Amniotic epithelial cell (primary cell): ENCODE results near the gene ARHGEF39.
"Not testable (repeated sequence)": the region's sequence is repeated elsewhere in the genome, so short reads cannot be mapped to it uniquely, and the experiment has no call there.

ENCODE experiments used
- DNase-seq: peaks from one replicate; pipeline ENCODE4 v3.0.0-alpha.2; 2010; ENCODE audit warnings: low read depth

The ARHGEF39 gene

DNA sequence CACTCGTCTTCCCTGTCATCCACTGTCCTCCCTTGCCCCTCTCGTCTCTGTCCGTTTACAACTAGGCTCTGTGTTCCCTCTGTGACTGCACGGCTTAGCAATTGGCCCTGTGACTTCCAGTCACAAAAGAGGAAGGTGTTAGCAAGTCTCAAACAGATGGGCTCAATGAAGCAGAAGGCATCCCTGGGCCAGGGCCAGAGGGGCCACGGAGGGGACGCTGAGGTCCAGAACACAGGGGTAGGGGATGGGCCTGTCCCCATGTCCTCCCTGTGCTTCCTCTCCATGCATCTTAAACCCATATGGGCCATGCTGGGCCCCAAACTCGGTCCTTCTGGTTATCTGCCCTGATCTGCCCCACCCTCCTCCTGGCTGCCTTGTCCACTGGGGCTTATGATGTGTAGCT is 46.7 kb downstream of the ARHGEF39 start, which contains the start of gene CD72:
CD72 (minus strand) TSS at position 89 of the 403 bp plus-strand sequence. CDS start 110 bp downstream, outside the sequence.
- DNase-seq = no peak

DNA sequence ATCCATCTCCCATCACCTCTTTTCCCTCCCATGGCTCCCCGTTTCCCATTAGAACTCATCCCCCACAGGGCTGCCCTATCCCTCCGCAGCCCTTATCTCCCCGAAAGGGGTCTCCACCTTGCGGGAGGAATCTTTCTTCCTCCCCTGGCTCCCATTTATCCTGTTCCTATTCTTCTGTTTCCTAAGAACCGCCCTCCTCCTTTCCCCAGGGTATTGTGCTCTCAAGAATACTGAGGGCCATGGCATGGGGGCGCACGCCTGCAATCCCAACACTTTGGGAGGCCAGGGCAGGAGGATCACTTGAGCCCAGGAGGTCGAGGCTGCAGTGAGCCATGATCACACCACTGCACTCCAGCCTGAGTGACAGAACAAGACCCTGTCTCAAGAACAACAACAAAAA is 47.4 kb downstream of the ARHGEF39 start:
- DNase-seq = no peak

DNA sequence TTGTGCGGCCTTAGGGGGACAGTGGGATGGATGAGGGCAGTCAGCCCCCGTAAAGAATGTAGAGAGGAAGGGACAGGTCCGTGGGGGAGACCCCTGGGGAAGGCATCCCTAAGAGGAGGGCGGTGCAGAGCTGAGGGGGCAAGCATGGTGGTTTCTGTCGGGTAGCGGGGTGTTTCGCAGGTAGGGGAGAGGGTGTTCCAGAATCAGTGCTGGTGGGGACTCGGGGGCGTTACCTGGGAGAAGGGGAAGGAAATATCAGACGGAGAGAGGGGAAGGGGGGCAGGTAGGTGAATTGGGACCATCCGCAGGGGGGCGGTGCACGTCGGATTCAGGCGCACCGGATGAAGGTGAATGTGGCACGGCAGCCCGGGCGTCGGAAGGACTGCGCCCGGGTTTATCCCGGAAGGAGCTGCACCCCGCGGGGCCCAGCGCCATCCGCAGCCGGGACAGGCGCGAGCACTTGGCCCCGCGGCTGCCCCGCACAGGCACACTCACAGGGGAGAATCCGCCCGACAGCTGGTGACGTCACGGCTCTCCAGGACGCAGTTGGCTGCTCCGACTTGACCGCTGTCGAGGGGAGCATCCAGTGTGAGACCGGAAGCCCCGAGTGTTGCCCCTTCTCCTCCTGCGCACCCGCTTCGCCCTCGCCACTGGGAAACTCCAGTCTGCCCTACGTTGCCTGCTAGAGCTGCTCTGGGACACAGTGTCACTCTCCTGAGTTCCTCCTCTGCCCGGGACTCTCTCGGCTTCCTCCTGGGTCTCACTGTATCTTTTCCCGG is 48.1 kb downstream of the ARHGEF39 start:
- peak; percentile 62 for DNase-seq

DNA sequence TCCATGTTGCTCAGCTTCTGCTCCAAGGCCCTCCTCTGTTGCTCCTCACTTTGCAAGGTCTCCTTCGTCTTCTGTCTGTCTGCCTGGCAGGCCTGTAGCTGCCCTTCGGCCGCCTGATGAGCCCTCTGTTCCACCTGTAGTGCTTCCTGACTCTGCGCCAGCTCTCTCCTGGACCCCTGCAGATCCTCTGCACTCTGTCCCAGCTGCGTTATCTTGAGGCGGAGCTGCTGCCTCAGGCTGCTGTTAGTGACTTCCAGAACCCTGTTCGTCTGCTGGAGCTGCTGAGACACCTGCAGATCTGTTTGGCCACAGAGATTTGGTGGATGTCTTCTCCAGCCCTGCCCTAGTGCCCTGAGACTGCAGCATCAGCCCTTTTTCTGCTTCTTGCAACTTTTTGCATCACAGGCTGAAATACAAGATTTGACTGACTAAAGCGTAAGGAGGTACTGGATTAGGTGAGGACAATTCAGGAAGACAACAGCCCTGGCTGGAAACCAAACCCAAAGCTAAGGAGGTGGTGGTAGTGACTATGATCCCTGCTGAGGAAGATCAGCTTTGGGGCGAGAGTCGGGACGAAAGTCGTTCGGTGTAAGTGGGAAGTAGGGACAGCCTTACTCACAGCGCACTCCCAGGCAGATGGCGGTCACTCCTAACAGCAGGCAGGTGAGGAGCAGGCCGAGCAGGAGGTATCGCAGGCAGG is 48.9 kb downstream of the ARHGEF39 start:
- no peak for DNase-seq

DNA sequence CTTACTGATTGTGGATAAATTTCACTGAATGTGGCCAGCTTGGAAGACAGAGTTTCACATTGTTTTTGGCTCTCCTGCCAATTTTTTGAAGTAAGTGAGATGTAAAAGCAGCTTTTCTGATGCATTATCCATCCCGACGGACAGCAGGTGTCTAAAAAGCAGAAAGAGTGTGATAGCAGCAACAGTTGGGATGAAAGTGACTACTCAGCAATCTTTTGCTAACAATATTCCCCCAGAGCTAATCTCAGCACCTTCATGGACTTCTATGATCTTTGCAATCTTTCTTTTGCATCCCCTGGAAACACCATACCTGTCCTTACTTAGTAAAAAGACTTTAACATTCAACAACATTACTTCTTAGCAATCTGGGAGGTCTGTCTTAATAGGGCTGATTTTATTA is 52.2 kb downstream of the ARHGEF39 start:
- DNase-seq = no peak

DNA sequence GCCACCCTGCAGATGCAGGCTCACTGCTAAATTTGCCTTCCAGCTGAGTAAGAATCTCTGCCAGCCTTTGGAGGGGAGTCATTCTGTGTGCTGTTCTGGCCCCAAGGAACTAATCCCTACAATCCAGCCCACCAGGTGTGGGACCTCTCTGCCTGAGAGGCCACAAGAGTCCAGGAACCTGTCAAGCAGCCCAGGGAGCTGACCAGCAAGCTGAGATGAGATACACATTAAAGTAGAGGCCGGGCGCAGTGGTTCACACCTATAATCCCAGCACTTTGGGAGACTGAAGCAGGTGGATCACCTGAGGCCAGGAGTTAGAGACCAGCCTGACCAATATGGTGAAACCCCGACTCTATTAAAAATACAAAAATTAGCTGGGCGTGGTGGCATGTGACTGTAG is 52.9 kb downstream of the ARHGEF39 start:
- DNase-seq = not testable (repeated sequence)

DNA sequence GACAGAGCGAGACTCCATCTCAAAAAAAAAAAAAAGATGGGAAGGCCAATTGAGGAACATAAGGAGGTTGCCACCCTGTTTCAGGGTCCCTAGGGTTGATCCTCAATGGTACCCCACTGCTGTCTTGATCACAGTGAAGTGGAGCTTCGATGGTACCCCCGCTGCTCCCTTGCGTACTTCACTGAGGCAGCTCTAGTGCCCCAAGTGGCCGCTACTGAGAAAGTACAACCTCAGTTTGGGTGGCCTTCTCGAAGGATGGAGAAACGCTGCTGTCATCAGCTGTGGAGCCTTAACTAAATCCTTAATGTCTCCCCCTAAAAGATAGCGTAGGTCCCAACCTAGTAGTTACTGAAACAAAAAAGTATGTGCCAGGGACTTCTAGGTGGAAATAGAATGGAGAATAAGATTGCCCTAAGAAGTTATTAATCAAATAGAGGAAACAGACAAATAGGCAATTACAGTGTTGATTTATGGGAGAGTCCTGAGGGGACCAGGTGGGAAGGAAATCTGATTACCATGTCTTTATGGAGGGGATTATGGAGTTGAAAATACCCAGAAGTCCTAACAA is 53.7 kb downstream of the ARHGEF39 start:
- peak; percentile 50 for DNase-seq

DNA sequence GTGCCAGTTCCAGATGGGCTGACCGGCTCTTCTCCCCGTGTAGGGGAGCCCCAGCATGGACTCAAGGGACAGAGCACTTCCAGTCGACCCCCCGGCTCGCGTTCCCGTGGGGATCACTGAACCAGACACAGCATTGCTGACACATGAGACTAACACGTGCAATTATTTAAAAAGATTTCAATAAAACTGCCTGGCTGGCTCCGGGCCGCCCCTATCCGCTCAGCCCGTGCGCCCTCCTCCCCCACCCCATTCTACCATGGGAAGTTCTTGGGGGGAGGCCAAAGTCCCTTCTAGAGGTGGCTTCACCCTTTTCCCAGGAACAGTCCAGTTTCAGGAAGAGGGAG is 55.2 kb downstream of the ARHGEF39 start:
- no peak for DNase-seq
